Measurements from ENCODE around the gene LDLRAP1. TPM values are rescaled to one million over a fixed set of nuclear protein-coding genes. Genes with fewer than 3 reads are reported as not detected.

Gene LDLRAP1
- total and polyA plus RNA-seq, 2 of the 4 experiments (the other 2 are of a cell fraction): 4.5 to 14.4 TPM

GRCh38 chr1:25571522-25571970 is 28.1 kb downstream of the LDLRAP1 start:
- Histone ChIP-seq H3K79me1 (ENCODE audit: low read depth in 1 of 2, low read length in 2 of 2) (peaks cover 0 to 9% of the 10 kb centered on the region in 2 experiments; a peak in 2 of 4 replicates), H3K4me2 (ENCODE audit: low read depth, low read length) (no peak overlapping the region), H2AK5ac (ENCODE audit: low read depth, low read length) (peak overlapping the region; percentile 20), H2BK120ac (ENCODE audit: low read depth, low read length) (no peak overlapping the region), H3K18ac (ENCODE audit: low read depth, low read length) (no peak overlapping the region), H3K9me1 (ENCODE audit: insufficient read depth, low read length) (peaks cover 13% of the 10 kb centered on the region), H3K9me3 (ENCODE audit: control insufficient read depth, insufficient read depth, low read length) (no peaks in the 10 kb centered on the region), H3K27ac (ENCODE audit: insufficient read depth, low read length) (no peak overlapping the region), H2BK20ac (ENCODE audit: low read depth, low read length) (no peak overlapping the region), H3K56ac (ENCODE audit: extremely low read depth, insufficient read depth, low read length) (no peak overlapping the region), H3K23ac (ENCODE audit: low read depth, low read length) (no peak overlapping the region), H2BK5ac (ENCODE audit: low read depth, low read length, poor library complexity, severe bottlenecking) (no peak overlapping the region), H3K27me3 (ENCODE audit: control insufficient read depth, insufficient read depth, low read length) (no peaks in the 10 kb centered on the region), H2BK15ac (ENCODE audit: low read depth, low read length) (no peak overlapping the region), H4K8ac (ENCODE audit: low read depth in 2 of 2, low read length in 2 of 2) (no peak overlapping the region), H3K4me3 (ENCODE audit: insufficient read depth, low read depth, low read length) (no peak overlapping the region), H3K4ac (ENCODE audit: low read depth, low read length) (no peak overlapping the region), H3K14ac (replicated peaks; ENCODE audit: low read depth, low read length) (no peak overlapping the region), H4K5ac (ENCODE audit: low read depth, low read length) (no peak overlapping the region), H3K9ac (ENCODE audit: low read depth, low read length) (no peak overlapping the region), H2AFZ (replicated peaks; ENCODE audit: low read length, poor library complexity) (no peak overlapping the region), H4K91ac (ENCODE audit: insufficient read depth, low read depth, low read length) (peak overlapping the region; percentile 23; the same call in 1 of the 2 replicates), H3K36me3 (ENCODE audit: control insufficient read depth, insufficient read depth, low read length) (no peaks in the 10 kb centered on the region), H4K20me1 (ENCODE audit: insufficient read depth, low read length) (no peaks in the 10 kb centered on the region), H3K4me1 (ENCODE audit: control insufficient read depth, insufficient read depth, low read length) (peaks cover 29% of the 10 kb centered on the region), H2AK9ac (replicated peaks; ENCODE audit: low read depth, low read length, poor library complexity) (no peak overlapping the region)
- no peak for DNase-seq
- WGBS, 2 experiments (ENCODE audit: extremely low coverage in 2 of 2, insufficient read length in 1 of 2): 78% methylated on average over 3 of the region's 6 CpGs; no CpG with 5 or more reads in 1 of the 2 experiments
- ATAC-seq (ENCODE audit: low read depth): no peak
- dilution Hi-C loops (cut with HindIII; ENCODE audit: low sequenced_read_pairs, unreplicated experiment): no loop called here
- TF ChIP-seq MXI1 (IDR thresholded peaks at IDR 0.05; ENCODE audit: borderline replicate concordance, low read depth, low read length): no peak
- TF ChIP-seq BHLHE40 (IDR thresholded peaks at IDR 0.05; ENCODE audit: low read depth, low read length): no peak
- TF ChIP-seq RAD21 (IDR thresholded peaks at IDR 0.05; ENCODE audit: low read length): no peak
- TF ChIP-seq MAFK (IDR thresholded peaks at IDR 0.05; ENCODE audit: low read depth, low read length): no peak
- no peak for TF ChIP-seq RFX5 (IDR thresholded peaks at IDR 0.05; ENCODE audit: low read depth, low read length)
- no peak for TF ChIP-seq USF2 (IDR thresholded peaks at IDR 0.05; ENCODE audit: low read depth, low read length)
- no peak for TF ChIP-seq NFE2L2 (IDR thresholded peaks at IDR 0.05; ENCODE audit: low read depth, low read length)
- TF ChIP-seq POLR2A (IDR thresholded peaks at IDR 0.05; ENCODE audit: low read depth, low read length): no peak
- TF ChIP-seq CHD1 (IDR thresholded peaks at IDR 0.05; ENCODE audit: low read depth, low read length): no peak
- no peak for TF ChIP-seq FOS (IDR thresholded peaks at IDR 0.05; ENCODE audit: low read depth, low read length)
- TF ChIP-seq, protein P1, sequence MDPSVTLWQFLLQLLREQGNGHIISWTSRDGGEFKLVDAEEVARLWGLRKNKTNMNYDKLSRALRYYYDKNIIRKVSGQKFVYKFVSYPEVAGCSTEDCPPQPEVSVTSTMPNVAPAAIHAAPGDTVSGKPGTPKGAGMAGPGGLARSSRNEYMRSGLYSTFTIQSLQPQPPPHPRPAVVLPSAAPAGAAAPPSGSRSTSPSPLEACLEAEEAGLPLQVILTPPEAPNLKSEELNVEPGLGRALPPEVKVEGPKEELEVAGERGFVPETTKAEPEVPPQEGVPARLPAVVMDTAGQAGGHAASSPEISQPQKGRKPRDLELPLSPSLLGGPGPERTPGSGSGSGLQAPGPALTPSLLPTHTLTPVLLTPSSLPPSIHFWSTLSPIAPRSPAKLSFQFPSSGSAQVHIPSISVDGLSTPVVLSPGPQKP (IDR thresholded peaks at IDR 0.05; ENCODE audit: borderline replicate concordance, low read depth, low read length): no peak
- intact Hi-C loops (cut with micrococcal nuclease): no loop called here
- in situ Hi-C loops (cut with MboI; ENCODE audit: low sequenced_read_pairs): no loop called here
- BruUV-seq (replicated peaks): no TSS peak
- ChIA-PET CTCF (no interaction called here), POLR2A (ENCODE audit: unreplicated experiment) (interaction anchor here (0.5 kb wide), 1 partner anchor 1296 kb away, joined by 3 read pairs; no protein-coding TSS in a partner anchor)
